ENCODE measurements around the gene CCL5.

Gene CCL5

GRCh38 chr17:35867574-35867973 is 12.6 kb downstream of the CCL5 start:
- no peak for DNase-seq (ENCODE audit: low read depth)

GRCh38 chr17:35866341-35866950 is 13.7 kb downstream of the CCL5 start:
- DNase-seq (ENCODE audit: low read depth): no peak

- no peak for DNase-seq (ENCODE audit: low read depth)
These were observed 14.5 kb downstream of the CCL5 start for GRCh38 chr17:35865412-35866340.

- no peak for DNase-seq (ENCODE audit: low read depth)
These were observed 15.3 kb downstream of the CCL5 start for GRCh38 chr17:35864853-35865252.

GRCh38 chr17:35856603-35857002 is 23.6 kb downstream of the CCL5 start:
- no peak for DNase-seq (ENCODE audit: low read depth)

- DNase-seq (ENCODE audit: low read depth): no peak
These were observed 24.2 kb downstream of the CCL5 start for GRCh38 chr17:35855965-35856364.

GRCh38 chr17:35849469-35850348 is 30.5 kb downstream of the CCL5 start:
- peak; percentile 64 for DNase-seq (ENCODE audit: low read depth)

- DNase-seq (ENCODE audit: low read depth): no peak
These were observed 32.4 kb downstream of the CCL5 start for GRCh38 chr17:35847633-35848373.

GRCh38 chr17:35847006-35847405 is 33.2 kb downstream of the CCL5 start:
- no peak for DNase-seq (ENCODE audit: low read depth)

GRCh38 chr17:35846055-35846809 is 33.9 kb downstream of the CCL5 start:
- no peak for DNase-seq (ENCODE audit: low read depth)

GRCh38 chr17:35844547-35844946 is 35.6 kb downstream of the CCL5 start:
- no peak for DNase-seq (ENCODE audit: low read depth)

- DNase-seq (ENCODE audit: low read depth): no peak
These were observed 36.5 kb downstream of the CCL5 start for GRCh38 chr17:35843698-35844097.

- no peak for DNase-seq (ENCODE audit: low read depth)
These were observed 37.9 kb downstream of the CCL5 start for GRCh38 chr17:35842239-35842638.

GRCh38 chr17:35841505-35841904 is 38.7 kb downstream of the CCL5 start:
- no peak for DNase-seq (ENCODE audit: low read depth)

- DNase-seq (ENCODE audit: low read depth): no peak
These were observed 39.1 kb downstream of the CCL5 start for GRCh38 chr17:35841101-35841500.

- DNase-seq (ENCODE audit: low read depth): no peak
These were observed 55.0 kb downstream of the CCL5 start for GRCh38 chr17:35825206-35825605.
